ENCODE measurements around the gene GIPC1. TPM values are rescaled to one million over a fixed set of nuclear protein-coding genes. Genes with fewer than 3 reads are reported as not detected.

GIPC1 gene
- total RNA-seq, 1 experiment from 2014 or later, result 98.7 TPM

DNA sequence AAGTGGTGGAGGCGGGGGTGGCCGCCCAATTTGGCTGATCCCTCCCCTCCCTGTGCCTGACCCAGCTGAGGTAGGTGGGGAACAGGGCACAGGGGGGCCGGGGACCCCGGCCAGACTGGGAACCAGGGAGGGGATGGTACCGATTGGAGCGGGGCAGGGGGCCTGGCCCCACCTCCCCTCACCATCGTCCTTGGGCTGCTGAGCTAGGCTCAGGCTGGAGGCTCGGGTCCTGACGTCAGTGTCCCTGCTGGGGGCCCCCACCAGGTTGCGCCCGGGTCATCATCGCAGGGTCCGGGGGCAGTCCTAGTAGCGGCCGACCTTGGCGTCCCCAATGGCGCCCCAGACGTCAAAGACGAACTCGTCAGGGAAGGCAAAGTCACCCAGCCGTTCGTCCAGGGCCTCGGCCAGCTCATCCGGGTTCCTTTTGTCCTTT lies 17.8 kb downstream of the GIPC1 start:
- intact Hi-C loops (cut with micrococcal nuclease; ENCODE audit: unreplicated experiment), result loop anchor here (10.0 kb wide), 1 partner anchor 113 kb away; no protein-coding TSS in a partner anchor
- no peaks in the 10 kb centered on the region for H3K9me3 ChIP-seq
- BruUV-seq (replicated peaks), result TSS peak; percentile 90
- Mint-ChIP-seq H3K9me3 (ENCODE audit: unreplicated experiment) (no peaks in the 10 kb centered on the region), H3K4me3 (ENCODE audit: unreplicated experiment) (no peak overlapping the region), H3K36me3 (ENCODE audit: insufficient read depth, unreplicated experiment) (peaks cover 48% of the 10 kb centered on the region), H3K4me1 (ENCODE audit: low read depth, unreplicated experiment) (peaks cover 15% of the 10 kb centered on the region), H3K27ac (ENCODE audit: unreplicated experiment) (no peak overlapping the region), H3K27me3 (ENCODE audit: insufficient read depth, unreplicated experiment) (no peaks in the 10 kb centered on the region)
- no peaks in the 10 kb centered on the region; the same call in 1 of the 2 replicates for H3K36me3 ChIP-seq (ENCODE audit: control insufficient read depth, insufficient read depth, low read length)
- no peaks in the 10 kb centered on the region for H3K27me3 ChIP-seq (replicated peaks; ENCODE audit: control insufficient read depth, insufficient read depth, low read length)
- ChIA-PET CTCF (no interaction called here), POLR2A (interaction anchor here (0.6 kb wide), 1 partner anchor 15 kb away, joined by 3 read pairs; no protein-coding TSS in a partner anchor)
- no peak overlapping the region for H3K4me3 ChIP-seq (ENCODE audit: low read depth, low read length)
- no peaks in the 10 kb centered on the region for H3K4me1 ChIP-seq
- no peak for TF ChIP-seq CTCF (IDR thresholded peaks at IDR 0.05; ENCODE audit: insufficient read depth in 1 of 2, low read depth in 1 of 2, low read length in 1 of 2, severe bottlenecking in 1 of 2, unreplicated experiment in 1 of 2)
- DNase-seq, result no peak

DNA sequence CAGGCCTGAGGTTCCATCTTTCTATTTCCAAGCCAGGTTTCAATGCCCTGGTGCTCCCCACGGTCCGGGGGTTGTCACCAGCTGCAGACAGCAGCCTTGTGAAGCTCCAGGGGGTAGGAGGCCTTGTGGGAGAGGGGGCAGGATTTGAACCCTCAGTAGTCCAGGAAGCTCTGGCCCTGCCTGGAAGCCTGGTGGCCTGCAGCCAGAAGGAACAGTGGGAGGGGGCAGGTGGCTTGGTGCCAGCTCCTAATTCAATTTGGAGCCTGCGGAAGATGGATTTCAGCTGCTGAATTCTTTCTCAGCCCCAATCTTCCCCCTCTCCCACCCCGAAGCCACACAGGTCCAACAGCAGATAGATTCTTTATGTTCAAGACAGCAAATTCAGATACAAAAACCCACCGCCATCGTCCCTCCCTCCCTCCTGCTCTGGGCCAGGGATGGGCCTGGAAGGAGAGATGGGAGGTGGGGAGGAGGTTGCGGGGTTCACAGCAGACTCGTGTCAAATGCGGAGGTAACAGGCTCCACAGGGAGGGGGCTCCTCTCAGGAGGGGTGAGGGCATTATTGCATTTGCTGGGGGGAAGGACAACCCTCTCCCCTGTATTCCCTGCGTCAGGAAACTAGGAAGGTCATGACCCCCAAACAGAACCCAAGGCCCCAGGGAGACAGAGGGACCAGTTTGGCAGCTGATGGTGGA lies 18.4 kb downstream of the GIPC1 start:
- Mint-ChIP-seq H3K36me3 (ENCODE audit: insufficient read depth, unreplicated experiment) (peaks cover 49% of the 10 kb centered on the region), H3K27ac (ENCODE audit: unreplicated experiment) (no peak overlapping the region), H3K27me3 (ENCODE audit: insufficient read depth, unreplicated experiment) (no peaks in the 10 kb centered on the region), H3K4me1 (ENCODE audit: low read depth, unreplicated experiment) (peaks cover 15% of the 10 kb centered on the region), H3K9me3 (ENCODE audit: unreplicated experiment) (no peaks in the 10 kb centered on the region), H3K4me3 (ENCODE audit: unreplicated experiment) (no peak overlapping the region)
- Histone ChIP-seq H3K36me3 (ENCODE audit: control insufficient read depth, insufficient read depth, low read length) (no peaks in the 10 kb centered on the region; the same call in 1 of the 2 replicates), H3K4me1 (no peaks in the 10 kb centered on the region), H3K27me3 (replicated peaks; ENCODE audit: control insufficient read depth, insufficient read depth, low read length) (no peaks in the 10 kb centered on the region), H3K9me3 (no peaks in the 10 kb centered on the region), H3K4me3 (ENCODE audit: low read depth, low read length) (no peak overlapping the region)
- ChIA-PET CTCF (no interaction called here), POLR2A (interaction anchor here (0.6 kb wide), 1 partner anchor 16 kb away, joined by 3 read pairs; no protein-coding TSS in a partner anchor)
- no TSS peak for BruUV-seq (replicated peaks)
- DNase-seq, result no peak
- no peak for TF ChIP-seq CTCF (IDR thresholded peaks at IDR 0.05; ENCODE audit: insufficient read depth in 1 of 2, low read depth in 1 of 2, low read length in 1 of 2, severe bottlenecking in 1 of 2, unreplicated experiment in 1 of 2)
- intact Hi-C loops (cut with micrococcal nuclease; ENCODE audit: unreplicated experiment), result loop anchor here (10.0 kb wide), 1 partner anchor 113 kb away; no protein-coding TSS in a partner anchor

GRCh38 chr19:14476673-14477401 lies 19.1 kb downstream of the GIPC1 start:
- H3K36me3 Mint-ChIP-seq (ENCODE audit: insufficient read depth, unreplicated experiment), result peaks cover 50% of the 10 kb centered on the region
- TF ChIP-seq CTCF (IDR thresholded peaks at IDR 0.05; ENCODE audit: insufficient read depth in 1 of 2, low read depth in 1 of 2, low read length in 1 of 2, severe bottlenecking in 1 of 2, unreplicated experiment in 1 of 2), result no peak
- no peaks in the 10 kb centered on the region; the same call in 1 of the 2 replicates for H3K36me3 ChIP-seq (ENCODE audit: control insufficient read depth, insufficient read depth, low read length)
- POLR2A ChIA-PET, result no interaction called here
- H3K9me3 Mint-ChIP-seq (ENCODE audit: unreplicated experiment), result no peaks in the 10 kb centered on the region
- peak overlapping the region; percentile 6 for H3K27ac Mint-ChIP-seq (ENCODE audit: unreplicated experiment)
- no peak overlapping the region for H3K4me3 ChIP-seq (ENCODE audit: low read depth, low read length)
- peak in 1 of 2 experiments; percentile 45 for DNase-seq
- H3K27me3 Mint-ChIP-seq (ENCODE audit: insufficient read depth, unreplicated experiment), result no peaks in the 10 kb centered on the region
- BruUV-seq (replicated peaks), result no TSS peak
- no peak overlapping the region for H3K4me3 Mint-ChIP-seq (ENCODE audit: unreplicated experiment)
- intact Hi-C loops (cut with micrococcal nuclease; ENCODE audit: unreplicated experiment), result loop anchor here (10.0 kb wide), 1 partner anchor 112 kb away; no protein-coding TSS in a partner anchor
- H3K9me3 ChIP-seq, result no peaks in the 10 kb centered on the region
- H3K27me3 ChIP-seq (replicated peaks; ENCODE audit: control insufficient read depth, insufficient read depth, low read length), result no peaks in the 10 kb centered on the region
- CTCF ChIA-PET, result no interaction called here
- H3K4me1 ChIP-seq, result no peaks in the 10 kb centered on the region; the same call in 1 of the 2 replicates
- peaks cover 15% of the 10 kb centered on the region for H3K4me1 Mint-ChIP-seq (ENCODE audit: low read depth, unreplicated experiment)

Data from Caco-2 (cell line).